Keratinocyte (primary cell): ENCODE measurements around the gene ASPN. TPM values are rescaled to one million over a fixed set of nuclear protein-coding genes. Genes with fewer than 3 reads are reported as not detected.

Experiments
- DNase-seq: peaks from one replicate; pipeline ENCODE4 v3.0.0-alpha.2; 2011; ENCODE audit warnings: low read depth, missing footprints, low spot score
- FAIRE-seq: peaks from 2 replicates; lab custom pipeline; 2011; peaks lifted over from hg19 to GRCh38; lab: Jason Lieb, UNC
- H2AFZ ChIP-seq: 2 replicates; pipeline ENCODE4 v1.6.0; 2012; ENCODE audit warnings: low read length, control low read depth, inconsistent platforms; ENCODE audit not compliant: control insufficient read depth
- H3K27ac ChIP-seq: 2 replicates; pipeline ENCODE4 v1.5.1; 2011; ENCODE audit warnings: low read length; ENCODE audit not compliant: control insufficient read depth, insufficient read depth
- H3K27me3 ChIP-seq: 3 replicates; pipeline ENCODE4 v1.6.0; 2011; ENCODE audit warnings: low read length; ENCODE audit not compliant: control insufficient read depth, insufficient read depth; ENCODE audit errors: extremely low read depth
- H3K36me3 ChIP-seq, 2 experiments: 2 replicates in 1 of 2; 3 replicates in 1 of 2; pipeline ENCODE4 v1.5.1; 2011; ENCODE audit warnings: low read length in 2 of 2, mild to moderate bottlenecking in 1 of 2; ENCODE audit not compliant: control insufficient read depth in 2 of 2, insufficient read depth in 2 of 2; ENCODE audit errors: extremely low read depth in 1 of 2
- H3K4me1 ChIP-seq: 3 replicates; pipeline ENCODE4 v1.5.1; 2011; ENCODE audit warnings: low read length; ENCODE audit not compliant: control insufficient read depth, insufficient read depth; ENCODE audit errors: extremely low read depth
- H3K4me2 ChIP-seq: 3 replicates; pipeline ENCODE4 v1.6.0; 2011; ENCODE audit warnings: low read depth, low read length; ENCODE audit not compliant: control insufficient read depth, insufficient read depth; ENCODE audit errors: extremely low read depth
- H3K4me3 ChIP-seq, 3 experiments: fragments of 200-600 bp in 1 of 3; sonication (generic) in 1 of 3; 2 replicates in 2 of 3; 3 replicates in 1 of 3; pipeline ENCODE4 v1.5.1; 2011 to 2016; ENCODE audit warnings: low read length in 3 of 3, mild to moderate bottlenecking in 3 of 3, control low read depth in 2 of 3, inconsistent platforms in 1 of 3, low read depth in 1 of 3, mixed read lengths in 1 of 3, mixed run types in 1 of 3, moderate library complexity in 1 of 3; ENCODE audit not compliant: control insufficient read depth in 2 of 3, insufficient read depth in 2 of 3; ENCODE audit errors: extremely low read depth in 1 of 3
- H3K79me2 ChIP-seq: 2 replicates; pipeline ENCODE4 v1.6.0; 2012; ENCODE audit warnings: low read length; ENCODE audit not compliant: control insufficient read depth, insufficient read depth
- H3K9ac ChIP-seq: 3 replicates; pipeline ENCODE4 v1.6.0; 2011; ENCODE audit warnings: low read length; ENCODE audit not compliant: control insufficient read depth, insufficient read depth; ENCODE audit errors: extremely low read depth
- H3K9me1 ChIP-seq: 3 replicates; pipeline ENCODE4 v1.6.0; 2011; ENCODE audit warnings: low read length; ENCODE audit not compliant: control insufficient read depth, insufficient read depth; ENCODE audit errors: extremely low read depth
- H3K9me3 ChIP-seq: 2 replicates; pipeline ENCODE4 v1.5.1; 2012; ENCODE audit warnings: low read depth, low read length; ENCODE audit not compliant: control insufficient read depth
- H4K20me1 ChIP-seq: 3 replicates; pipeline ENCODE4 v1.6.0; 2011; ENCODE audit warnings: low read length; ENCODE audit not compliant: control insufficient read depth, insufficient read depth; ENCODE audit errors: extremely low read depth
- CTCF ChIP-seq, 3 experiments: IDR thresholded peaks in 1 of 3; conservative IDR thresholded peaks in 1 of 3; optimal IDR thresholded peaks in 1 of 3; 2 replicates in 2 of 3; 3 replicates in 1 of 3; pipeline versions ENCODE3 to v1.5.1; 2011; ENCODE audit warnings: low read length in 3 of 3, mild to moderate bottlenecking in 3 of 3, moderate library complexity in 2 of 3, control low read depth in 1 of 3, inconsistent platforms in 1 of 3; ENCODE audit not compliant: insufficient read depth in 2 of 3; ENCODE audit errors: extremely low read depth in 1 of 3
- EZH2 ChIP-seq: IDR thresholded peaks from one replicate; pipeline ENCODE4 v1.6.1; 2012; ENCODE audit warnings: inconsistent platforms, mild to moderate bottlenecking, low read length, moderate library complexity
- dilution Hi-C: fragments of 300-500 bp; cut with MboI; formaldehyde crosslinking; loops from one replicate; pipeline ENCODE4 v1.7.0; 2020; ENCODE audit warnings: low sequenced_read_pairs; ENCODE audit not compliant: extremely low pct_ligation_motif_present
- polyA plus RNA-seq, 5 experiments: library from polyadenylated mRNA; depleted of rRNA in 3 of 5; stranded (reverse) in 3 of 5; stranded (forward) in 1 of 5; unstranded in 1 of 5; fragments of >200 nt; gene quantifications; 1 replicate in 1 of 5; 2 replicates in 3 of 5; 3 replicates in 1 of 5; pipeline versions ENCODE4 v1.2.1 to v1.2.3, GENCODE V29; 2011 to 2012; ENCODE audit warnings: missing spikeins in 2 of 5, low read depth in 1 of 5, low replicate concordance in 1 of 5

The ASPN gene
- polyA plus RNA-seq, 1 donor (not counting 4 experiments of a cell fraction or from before 2014, with no cell fraction given), result 0.63 TPM

DNA sequence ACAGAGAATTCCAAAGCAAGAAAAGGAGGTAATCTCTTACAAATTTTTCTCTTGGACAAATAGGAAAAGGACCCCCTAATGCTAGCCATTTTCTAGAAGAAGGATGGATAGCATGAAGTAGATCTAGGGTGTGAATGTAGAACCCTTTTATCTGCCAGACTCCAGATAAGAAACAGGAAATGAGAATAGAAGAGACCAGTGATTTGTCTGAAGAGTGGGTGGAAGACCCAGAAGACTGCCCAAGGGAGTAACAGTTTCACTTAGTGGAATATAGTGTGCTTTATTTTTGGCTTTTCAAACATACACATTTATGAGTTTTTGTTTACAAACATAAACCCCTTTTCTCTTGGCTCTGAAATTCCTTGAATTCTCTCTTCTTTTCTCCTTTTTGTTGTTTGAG, 28.4 kb upstream of the ASPN start:
- H3K9me3 ChIP-seq, result no peaks in the 10 kb centered on the region
- no peak for DNase-seq
- H2AFZ ChIP-seq, result no peak overlapping the region
- peaks cover 24% of the 10 kb centered on the region for H3K4me1 ChIP-seq
- FAIRE-seq, result no peak
- H3K27me3 ChIP-seq, result no peaks in the 10 kb centered on the region
- no peaks in the 10 kb centered on the region for H3K36me3 ChIP-seq
- no peak for TF ChIP-seq EZH2
- no peaks in the 10 kb centered on the region for H4K20me1 ChIP-seq
- no peaks in the 10 kb centered on the region for H3K9me1 ChIP-seq
- dilution Hi-C loops, result no loop called here
- no peaks in the 10 kb centered on the region for H3K79me2 ChIP-seq
- H3K27ac ChIP-seq, result no peak overlapping the region
- H3K4me3 ChIP-seq, result no peak overlapping the region
- H3K4me2 ChIP-seq, result no peak overlapping the region
- H3K9ac ChIP-seq, result no peak overlapping the region

- Histone ChIP-seq H4K20me1 (no peaks in the 10 kb centered on the region), H3K27me3 (no peaks in the 10 kb centered on the region), H3K9me3 (no peaks in the 10 kb centered on the region), H3K9ac (no peak overlapping the region), H3K27ac (no peak overlapping the region), H3K9me1 (no peaks in the 10 kb centered on the region), H3K36me3 (no peaks in the 10 kb centered on the region), H3K79me2 (no peaks in the 10 kb centered on the region), H3K4me3 (no peak overlapping the region), H2AFZ (no peak overlapping the region), H3K4me2 (no peak overlapping the region), H3K4me1 (peaks cover 36% of the 10 kb centered on the region)
- dilution Hi-C loops, result no loop called here
- FAIRE-seq (no peak), DNase-seq (no peak)
- no peak for TF ChIP-seq CTCF (optimal IDR thresholded peaks at IDR 0.05 in 1 of 3, IDR thresholded peaks at IDR 0.05 in 1 of 3, conservative IDR thresholded peaks at IDR 0.05 in 1 of 3; ENCODE audit: extremely low read depth in 1 of 3, insufficient read depth in 2 of 3, low read length in 3 of 3)
- no peak for TF ChIP-seq EZH2
Observed at GRCh38 chr9:92509050-92509449, 26.7 kb upstream of the ASPN start.
